D341Med (cell line): ENCODE data around the gene CHID1.

Experiments used
- DNase-seq: peaks from one replicate; pipeline ENCODE4 v3.0.0; 2012; ENCODE audit warnings: low spot score

CHID1 gene

DNA sequence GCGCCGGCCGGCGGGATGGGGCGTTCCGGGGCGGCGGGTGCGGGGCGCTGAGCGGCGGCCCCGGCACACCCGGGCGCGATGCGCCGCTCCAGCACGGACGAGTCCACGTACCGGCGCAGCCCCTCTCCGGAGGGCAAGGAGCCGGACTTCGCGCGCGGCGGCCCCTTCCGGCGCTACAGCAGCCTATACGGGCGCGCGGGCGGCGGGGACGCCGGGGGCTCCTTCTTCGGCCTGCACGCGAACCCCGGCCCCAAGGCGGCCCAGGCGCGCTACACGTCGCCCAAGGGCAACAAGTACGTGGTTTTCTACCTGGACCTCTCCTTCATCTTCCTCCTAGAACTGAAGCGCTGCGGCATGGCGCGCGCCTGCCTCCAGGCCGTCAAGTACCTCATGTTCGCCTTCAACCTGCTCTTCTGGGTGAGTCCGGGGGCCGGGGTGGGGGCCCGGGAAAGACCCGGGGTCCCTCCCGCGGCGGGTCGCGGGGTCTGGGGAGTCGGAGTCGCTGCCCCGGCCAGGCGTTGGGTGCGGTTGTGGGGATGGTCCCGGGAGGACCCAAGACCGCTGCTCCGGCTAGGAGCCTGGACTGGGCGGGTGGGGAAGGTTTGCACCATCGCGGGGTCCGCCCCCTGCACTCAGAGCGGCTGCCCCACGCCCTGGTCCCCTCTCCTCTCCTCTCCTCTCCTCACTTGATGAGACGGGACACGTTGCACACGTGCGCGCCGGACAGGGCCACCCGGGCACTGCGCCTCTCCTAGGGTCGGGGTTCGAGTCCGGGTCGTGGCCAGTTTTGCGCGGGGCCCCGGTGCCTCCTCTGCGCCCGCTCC lies 60.4 kb downstream of the CHID1 start:
- no peak for DNase-seq

DNA sequence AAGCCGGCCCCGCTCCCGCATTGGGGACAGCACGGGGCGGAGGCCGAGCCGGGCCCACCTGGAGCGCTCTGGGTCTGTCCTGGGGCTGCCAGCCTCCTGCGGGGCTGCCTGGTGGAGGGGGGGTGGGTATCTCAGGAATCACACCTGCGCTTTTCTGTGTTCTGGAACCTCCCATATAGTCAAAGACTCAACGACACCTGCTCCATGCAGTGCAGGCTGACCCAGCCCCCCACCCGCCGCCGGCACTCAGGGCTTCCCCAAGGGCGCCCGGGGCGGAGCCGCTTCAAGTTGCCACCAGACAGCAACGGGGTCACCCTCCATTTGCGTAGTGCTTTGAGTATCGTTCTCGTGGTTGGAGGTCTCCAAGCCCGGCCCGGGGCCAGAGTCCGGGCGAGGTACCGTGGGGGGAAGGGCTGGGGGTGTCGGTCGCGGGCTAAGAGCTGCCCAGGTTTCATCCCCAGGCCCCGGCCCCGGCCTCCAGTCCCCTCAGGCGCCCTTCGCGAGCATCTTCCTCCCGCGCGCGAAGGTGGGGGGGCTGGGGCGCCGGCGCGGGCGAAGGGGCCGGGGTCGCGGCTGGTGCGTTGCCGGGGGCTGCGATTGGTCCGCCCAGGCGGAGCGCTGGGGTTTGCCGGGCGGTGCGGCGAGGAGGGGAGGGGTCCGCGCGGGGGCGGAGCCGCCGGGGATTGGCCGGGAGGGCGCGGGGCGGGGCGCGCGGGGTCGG lies 61.3 kb downstream of the CHID1 start:
- peak; percentile 90 for DNase-seq

DNA sequence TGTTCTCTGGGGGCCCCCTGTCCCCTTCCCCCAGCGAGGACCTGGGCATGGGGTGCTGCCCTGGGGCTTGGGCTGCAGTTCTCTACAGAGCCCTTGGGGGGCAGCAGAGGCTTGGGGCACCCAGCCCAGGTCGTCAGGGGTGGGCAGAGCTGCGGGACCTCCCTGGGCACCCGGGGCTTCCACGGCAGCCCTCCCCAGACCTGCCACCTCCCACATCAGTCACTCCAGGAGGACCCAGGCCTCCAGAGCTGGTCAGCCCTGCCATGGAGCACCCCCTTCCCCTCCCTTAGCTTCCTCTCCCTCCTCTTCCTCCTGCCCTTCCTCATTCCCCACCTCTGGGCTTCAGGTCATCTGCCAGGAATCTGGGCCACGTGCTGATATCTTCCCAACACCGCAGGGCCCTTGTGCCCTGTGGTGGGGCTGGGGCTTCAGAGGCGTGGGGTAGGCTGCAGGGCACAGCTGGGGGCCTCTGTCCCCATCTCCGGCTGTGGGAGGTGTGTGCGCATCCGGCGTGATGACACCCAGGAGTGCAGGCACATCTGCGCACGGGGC lies 62.2 kb downstream of the CHID1 start:
- DNase-seq = peak; percentile 85

DNA sequence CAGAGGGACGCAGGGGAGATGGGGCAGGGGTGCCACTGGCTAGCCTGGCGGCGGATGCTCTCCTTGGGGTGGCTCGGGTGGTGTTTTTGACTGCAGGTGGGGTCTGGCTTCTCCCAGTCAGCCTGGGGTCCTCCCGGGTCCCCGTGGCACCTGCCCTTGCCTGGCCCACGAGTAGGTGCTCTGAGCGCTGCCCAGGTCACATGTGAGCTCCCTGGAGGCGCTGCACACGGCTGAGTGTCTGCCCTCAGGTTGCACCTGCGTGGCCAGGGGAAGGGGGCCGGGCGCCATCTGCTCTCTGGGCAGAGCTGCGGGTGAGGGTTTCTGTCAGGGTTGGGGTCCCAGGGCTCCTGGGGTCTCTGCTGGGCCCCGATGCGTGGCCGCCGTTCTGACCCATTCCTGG lies 62.7 kb downstream of the CHID1 start:
- no peak for DNase-seq

DNA sequence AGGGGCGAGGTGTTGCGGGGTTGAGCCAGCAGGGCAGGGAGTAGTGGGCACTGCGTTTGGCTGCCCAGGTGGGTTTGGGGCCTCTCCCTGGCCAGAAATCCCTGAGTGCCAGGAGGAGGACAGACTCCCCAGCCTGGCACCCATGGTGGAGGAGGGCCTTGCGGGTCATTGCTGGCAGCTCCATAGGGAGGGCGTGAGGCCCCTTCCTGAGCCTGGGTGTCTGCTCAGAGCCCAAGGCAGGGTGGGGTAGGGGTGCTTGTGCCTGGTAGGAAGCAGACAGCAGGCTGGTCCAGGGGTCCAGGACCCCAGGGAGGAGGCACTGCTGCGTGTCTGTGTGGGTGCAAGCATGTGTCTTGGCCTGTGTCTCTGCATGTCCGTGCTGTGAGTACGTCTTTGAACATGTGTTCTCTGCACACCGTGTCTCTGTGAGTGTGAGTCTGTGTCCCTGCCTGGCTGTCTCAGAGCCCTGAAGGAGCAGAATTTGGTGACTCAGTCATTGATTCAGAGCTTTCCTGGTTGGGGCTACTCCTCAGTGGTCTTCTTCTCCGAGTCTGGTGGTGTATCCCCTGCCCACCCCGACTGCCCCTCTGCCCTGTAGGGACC lies 64.0 kb downstream of the CHID1 start:
- no peak for DNase-seq

DNA sequence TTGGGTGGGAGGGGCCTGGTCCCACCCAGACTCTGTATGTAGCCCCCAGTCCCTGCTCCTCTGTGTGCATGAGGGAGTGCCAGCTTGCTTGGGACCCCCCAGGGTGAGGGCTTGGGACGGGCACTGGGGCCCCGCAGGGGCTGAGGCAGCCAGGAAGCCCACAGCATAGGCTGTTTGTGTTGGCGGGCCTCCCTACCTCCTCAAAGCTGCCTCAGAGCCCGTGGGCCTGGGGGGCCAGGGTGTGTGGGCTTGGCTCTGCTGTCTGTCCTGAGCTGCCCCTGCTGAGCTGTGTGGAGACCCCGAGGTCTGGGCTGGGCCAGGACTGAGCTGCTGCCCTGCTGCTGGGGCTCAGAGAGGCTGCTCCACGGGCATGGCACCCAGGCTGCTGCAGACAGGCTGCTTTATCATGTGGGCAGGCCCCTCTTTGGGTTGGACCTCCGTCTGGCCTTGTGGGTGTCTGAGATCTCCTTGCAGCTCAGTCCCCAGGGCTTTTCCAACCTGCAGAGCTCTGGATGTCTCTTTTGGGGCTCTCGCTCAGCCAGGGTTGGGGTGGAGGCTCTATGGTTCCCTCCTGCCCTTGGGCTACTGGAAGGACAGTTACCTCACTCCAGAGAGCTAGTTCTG lies 64.6 kb downstream of the CHID1 start:
- DNase-seq = no peak

DNA sequence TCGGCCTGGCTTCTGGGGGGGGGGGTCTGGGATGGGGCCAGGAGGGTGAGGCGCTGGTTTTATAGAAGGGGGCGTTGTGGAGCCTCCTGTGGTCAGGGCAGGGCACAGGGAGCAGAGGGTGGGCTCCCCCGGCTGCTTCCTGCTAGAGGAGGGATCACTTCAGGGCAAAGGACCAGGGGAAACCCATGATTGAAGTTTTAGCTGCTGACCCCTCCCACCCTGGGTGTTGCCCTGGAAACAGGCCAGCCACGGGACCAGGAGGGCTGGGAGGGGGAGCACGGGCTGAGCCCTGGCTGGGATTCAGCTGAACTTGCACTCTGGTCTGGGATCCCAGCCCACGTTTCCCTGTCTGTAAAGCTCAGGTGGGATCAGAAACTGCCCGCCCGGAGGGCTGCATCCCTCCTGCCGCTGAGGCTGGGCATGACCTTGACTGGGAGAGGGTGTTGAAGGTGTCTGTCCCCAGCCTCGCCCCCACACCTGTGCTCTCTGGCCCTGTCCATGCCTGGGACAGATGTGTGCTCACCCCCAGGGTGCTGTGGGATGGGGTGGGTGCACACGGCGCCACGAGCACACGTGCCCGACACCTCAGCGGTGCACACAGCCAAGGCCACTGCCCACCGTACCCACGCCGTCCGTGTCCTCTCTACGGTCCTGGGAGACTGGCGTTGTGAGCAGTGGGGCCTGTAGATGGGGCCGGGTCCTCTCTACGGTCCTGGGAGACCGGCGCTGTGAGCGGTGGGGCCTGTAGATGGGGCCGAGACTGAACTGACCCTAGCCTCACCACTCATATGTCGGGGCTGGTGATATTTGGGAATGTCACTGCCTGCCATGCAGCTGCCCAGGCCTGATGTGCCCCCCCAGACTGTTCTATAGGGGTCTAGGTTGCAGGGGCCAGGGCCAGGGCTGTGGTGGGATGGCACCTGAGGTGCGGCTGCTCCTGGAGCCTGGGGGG lies 65.6 kb downstream of the CHID1 start:
- DNase-seq = no peak

DNA sequence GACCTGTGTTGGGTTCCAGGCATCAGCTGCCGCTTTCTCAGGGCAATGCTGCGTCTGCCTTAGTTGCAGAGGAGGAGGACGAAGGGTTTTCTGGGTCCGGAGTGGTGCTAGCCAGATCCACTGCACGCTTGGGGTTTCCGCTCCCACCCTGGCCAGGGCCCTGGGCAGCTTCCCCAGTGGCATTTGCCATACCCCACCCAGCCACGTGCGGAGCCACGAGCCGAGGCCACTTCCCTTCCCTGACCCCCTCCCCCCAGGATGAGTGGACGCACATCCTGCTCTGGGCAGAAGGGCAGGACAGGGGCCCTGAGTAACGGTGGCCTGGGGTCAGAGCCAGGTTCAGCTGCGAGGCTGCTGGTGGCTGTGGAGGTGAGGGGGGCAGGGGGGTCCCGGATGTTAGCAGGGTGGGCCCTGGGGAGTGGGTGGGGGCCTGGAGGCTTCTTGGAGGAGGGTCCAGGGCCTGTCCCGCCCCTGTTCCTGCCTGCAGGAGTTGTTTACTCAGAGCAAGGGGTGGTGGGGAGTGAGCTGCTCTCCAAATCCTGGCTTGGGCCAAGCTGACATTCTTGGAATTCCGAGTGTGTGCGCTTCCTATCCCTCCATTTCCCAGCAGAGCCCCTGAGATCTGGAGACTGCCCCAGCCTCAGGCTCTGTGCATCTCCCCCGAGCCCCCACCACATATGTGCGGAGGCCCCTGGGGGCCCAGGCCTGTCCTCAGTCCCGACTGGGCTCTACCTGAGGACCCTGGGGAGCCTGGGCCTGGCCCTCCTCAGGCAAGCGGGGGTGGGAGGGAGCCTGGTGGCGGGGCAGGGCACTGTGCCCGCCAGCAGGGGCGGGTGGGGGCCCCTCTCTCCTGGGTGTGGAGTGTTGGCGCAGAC lies 66.6 kb downstream of the CHID1 start:
- no peak for DNase-seq

DNA sequence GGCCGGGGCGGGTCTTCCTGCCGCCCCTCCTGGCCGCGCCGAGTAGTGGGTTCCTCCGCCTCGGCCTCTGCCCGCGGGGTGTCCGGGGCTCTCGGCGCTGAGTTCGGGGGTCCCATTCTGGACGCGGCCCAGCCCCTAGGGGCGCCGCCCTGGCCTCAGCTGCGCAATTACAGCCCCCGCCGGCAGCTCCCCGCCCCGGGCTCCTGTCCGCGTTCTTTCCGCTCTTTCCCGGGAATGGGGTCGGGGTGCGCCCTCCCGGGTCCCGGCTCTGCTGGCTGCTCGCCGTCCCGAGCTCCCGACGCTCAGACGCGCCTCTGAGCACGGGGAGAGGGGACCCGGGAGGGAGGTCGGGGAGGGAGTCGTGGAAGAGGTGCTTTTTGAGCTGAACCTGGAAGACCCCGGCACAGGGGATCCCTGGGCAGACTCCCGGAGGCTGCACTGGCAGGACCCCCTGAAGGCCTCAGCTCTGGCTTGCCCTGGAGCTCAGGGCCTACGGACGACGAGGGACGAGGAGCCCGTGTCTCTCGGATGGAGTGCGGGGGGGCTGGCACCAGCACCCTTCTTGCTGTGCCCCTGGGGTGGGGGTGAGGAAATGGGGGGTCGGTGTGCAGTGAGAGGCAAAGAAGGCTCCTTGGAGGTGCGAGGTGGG lies 67.4 kb downstream of the CHID1 start:
- peak; percentile 54 for DNase-seq

DNA sequence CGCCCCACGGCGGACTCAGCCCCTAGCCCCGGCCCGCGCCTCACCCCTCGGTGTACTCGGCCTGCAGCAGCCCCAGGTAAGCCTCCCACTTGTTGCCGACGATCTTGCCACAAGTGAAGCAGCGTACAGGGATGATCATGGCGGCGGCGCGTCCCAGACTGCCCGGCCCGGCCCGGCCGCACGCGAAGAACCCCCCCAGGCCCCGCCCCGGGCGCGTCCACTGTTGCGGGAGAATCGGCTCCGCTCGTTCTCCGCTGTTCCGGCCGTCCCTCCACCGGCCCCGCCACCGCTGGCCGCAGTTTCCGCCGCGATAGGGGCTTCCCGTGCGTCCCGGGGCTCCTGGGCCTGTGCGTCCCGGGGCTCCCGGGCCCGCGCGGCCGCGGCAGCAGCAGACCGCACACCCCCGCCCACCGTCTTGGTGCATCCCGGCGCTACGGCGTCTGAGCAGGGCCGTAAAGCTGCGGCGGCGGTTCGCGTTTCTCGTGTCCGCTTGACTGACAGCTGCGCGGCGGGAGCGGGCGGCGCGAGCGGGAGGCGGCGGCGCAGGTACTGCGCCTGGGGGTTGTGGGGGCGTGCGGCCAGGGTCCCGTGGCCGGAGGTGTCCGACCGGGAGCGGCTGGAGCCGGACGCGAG lies 68.1 kb downstream of the CHID1 start, which contains the start of the genes POLR2L and TSPAN4:
POLR2L (minus strand) TSS at position 160 of the 633 bp plus-strand sequence; CDS start at position 139, 21 bp downstream.
TSPAN4 (plus strand) TSS at position 483 of the 633 bp plus-strand sequence. CDS start 7,453 bp downstream, outside the sequence.
- DNase-seq = peak; percentile 94

DNA sequence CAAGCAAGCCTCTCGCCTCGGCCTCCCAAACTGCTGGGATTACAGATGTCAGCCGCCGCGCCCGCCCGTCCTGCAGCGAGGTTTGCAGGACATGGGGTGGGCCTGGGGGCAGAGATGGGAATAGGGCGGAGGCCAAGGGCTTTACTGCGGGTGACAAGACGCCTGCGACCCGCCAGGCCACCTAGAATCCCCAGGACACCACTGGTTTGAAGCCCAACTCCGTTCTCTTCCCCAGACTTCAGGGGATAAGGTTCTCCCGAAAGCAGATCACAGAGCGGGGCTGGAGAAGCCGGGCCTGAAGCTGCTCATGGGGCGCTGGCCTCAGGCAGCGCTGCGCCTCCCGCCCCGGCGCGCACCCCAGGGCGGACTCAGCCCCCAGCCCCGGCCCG lies 68.6 kb downstream of the CHID1 start:
- no peak for DNase-seq

DNA sequence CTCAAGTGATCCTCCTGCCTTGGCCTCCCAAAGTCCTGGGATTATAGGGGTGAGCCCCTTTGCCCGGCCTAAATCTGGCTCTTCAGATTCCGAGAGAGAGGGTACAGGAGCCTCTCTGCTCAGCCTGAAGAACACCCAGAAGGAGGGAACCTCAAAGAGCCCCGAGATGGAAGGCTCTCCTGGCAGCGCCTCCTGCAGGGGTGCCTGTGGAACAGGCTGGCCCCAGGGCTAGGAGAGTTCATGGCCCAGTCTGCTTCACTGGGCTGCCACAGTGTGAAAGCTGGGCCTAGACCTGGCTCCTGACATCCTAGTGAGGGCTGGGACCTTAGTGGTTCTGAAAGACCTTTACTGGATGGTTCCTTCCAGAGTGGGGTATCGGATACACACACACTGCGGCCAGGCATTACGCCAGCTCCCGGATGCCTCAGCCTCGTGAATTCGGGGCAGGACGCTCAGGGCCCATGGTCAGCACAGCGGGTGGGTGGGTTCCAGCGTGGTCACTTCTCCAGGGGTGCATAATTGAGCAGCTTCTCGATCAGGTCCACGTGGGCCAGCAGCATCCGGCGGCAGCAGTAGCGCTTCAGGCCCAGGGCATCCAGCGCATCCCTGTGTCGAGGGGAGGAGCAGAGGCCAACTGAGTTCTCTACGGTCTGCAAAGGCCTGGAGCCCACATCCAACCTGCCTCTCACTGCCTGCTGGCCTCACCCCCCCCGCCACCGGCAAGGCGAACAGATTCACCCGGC lies 70.6 kb downstream of the CHID1 start:
- DNase-seq = no peak

DNA sequence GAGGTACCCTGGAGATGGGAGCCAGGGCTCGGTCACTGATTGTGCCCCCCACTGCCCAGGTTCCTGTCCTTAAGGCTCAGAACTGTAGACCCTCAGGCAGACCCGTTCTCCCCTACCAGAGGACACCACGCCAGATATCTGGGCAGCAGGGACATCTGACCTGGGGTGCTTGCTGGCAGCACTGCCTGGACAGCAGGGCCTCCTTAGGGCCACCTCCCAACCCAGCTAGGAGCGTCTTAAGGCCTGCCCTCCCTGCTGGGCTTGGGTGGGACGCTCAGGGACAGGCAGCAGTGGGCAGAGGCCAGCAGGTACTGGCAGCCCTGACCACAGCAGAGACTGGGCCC lies 71.4 kb downstream of the CHID1 start:
- no peak for DNase-seq

DNA sequence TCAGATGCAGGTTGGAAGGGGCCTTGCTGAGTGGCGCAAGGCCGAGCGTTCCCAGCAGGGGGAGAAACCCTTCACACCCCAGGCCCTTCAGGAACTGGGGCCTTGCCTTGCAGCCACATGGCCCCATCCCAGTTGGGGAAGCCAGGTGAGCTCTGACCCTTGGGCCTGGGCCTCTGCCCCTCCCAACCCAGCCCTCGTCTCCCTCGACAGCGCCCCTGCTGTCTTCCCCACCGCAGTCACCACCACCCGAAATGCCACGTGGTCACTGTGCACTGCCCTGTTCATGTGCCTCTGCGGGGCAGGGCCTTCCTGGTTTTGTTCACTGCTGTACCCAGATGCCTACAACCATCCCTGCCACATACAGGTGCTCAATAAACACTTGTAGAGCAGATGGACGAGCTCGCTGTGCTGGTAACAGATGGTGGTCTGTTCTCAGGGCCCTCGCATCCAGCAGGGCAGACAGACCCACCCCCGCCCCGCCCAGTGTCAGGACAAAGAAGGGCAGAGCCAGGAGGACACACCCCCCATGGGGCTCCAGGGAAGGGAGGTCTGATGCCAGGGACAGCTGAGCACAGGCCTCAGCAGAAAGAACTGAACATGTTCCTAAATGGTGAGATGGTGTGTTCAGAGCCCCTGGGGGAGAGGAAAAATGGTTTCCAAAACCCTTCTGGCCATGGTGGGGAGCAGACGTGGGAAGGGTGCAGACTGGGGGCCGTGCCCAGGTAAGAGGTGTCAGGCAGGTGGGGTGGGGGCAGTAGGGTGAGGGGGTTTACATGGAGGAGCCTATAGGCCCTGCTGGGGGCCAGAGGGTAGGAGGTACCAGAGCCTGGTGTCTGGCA lies 72.0 kb downstream of the CHID1 start:
- no peak for DNase-seq

DNA sequence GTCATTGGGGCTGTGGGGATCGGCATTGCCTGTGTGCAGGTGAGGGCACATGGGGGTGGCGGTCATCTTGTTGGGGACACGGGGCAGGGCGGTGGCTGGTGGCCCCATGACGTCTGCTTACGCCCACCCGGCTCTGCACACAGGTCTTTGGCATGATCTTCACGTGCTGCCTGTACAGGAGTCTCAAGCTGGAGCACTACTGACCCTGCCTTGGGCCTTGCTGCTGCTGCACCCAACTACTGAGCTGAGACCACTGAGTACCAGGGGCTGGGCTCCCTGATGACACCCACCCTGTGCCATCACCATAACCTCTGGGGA lies 72.7 kb downstream of the CHID1 start:
- no peak for DNase-seq

DNA sequence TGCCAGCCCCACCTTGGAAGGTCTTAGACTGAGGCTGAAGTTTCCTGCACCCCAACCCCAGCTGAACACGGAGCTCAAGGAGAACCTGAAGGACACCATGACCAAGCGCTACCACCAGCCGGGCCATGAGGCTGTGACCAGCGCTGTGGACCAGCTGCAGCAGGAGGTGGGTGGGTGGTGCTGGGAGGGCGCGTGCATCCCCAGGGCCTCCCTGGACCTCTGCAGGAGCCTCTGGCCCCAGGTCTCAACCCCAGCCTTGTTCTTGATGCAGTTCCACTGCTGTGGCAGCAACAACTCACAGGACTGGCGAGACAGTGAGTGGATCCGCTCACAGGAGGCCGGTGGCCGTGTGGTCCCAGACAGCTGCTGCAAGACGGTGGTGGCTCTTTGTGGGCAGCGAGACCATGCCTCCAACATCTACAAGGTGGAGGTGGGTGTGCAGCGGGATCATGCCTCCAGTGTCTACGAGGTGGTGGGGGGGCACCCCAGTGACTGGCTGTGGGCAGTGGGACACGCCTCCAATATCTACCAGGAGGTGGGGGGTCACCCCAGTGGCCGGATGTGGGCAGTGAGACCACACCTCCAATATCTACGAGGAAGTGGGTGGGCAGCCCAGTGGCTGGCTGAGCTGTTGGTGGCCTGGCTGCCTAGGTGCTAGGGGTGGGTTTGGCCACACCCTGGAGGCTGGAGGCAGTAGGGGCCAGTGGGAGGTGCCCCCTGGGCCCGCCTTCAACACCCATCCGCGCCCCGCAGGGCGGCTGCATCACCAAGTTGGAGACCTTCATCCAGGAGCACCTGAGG lies 73.2 kb downstream of the CHID1 start:
- no peak for DNase-seq

DNA sequence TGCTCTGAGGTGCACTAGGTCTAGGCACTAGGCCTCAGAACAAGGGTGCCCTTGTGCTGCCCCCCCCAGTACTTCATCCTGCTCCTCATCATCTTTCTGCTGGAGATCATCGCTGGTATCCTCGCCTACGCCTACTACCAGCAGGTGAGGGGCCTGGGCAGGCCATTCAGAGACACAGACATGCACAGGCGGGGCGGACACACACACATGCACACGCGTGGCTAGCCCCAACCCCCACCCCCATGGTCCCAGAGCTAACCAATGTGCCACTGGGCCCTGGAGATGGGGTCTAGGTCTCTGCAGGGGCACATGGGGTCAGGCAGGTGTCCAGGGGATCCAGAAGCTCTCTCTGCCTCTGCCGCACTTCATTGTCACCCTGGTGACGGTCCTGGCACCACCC lies 73.9 kb downstream of the CHID1 start:
- no peak for DNase-seq
